ENCODE data around the gene DNM3. TPM values are rescaled to one million over a fixed set of nuclear protein-coding genes. Genes with fewer than 3 reads are reported as not detected.

DNM3 gene
- total and polyA plus RNA-seq, 2 donors (not counting 3 experiments of a cell fraction or from before 2014, with no cell fraction given), result 1.4 to 2.5 TPM

- Histone ChIP-seq H3K4me2 (ENCODE audit: insufficient read depth, low read length) (no peak overlapping the region), H4K20me1 (replicated peaks; ENCODE audit: control insufficient read depth, extremely low read depth, insufficient read depth, low read length) (no peaks in the 10 kb centered on the region), H3K27ac (ENCODE audit: insufficient read depth, low read depth, low read length) (no peak overlapping the region), H3K79me2 (ENCODE audit: control insufficient read depth, insufficient read depth, low read length) (no peaks in the 10 kb centered on the region), H3K9ac (replicated peaks; ENCODE audit: extremely low read depth, insufficient read depth, low read length) (no peak overlapping the region), H3K4me3 (replicated peaks in 1 of 3; ENCODE audit: insufficient read depth in 1 of 3, low read depth in 1 of 3, low read length in 3 of 3) (no peak overlapping the region), H3K27me3 (ENCODE audit: control insufficient read depth in 2 of 2, insufficient read depth in 2 of 2, low read length in 2 of 2) (no peaks in the 10 kb centered on the region), H3K9me3 (replicated peaks; ENCODE audit: control insufficient read depth, insufficient read depth, low read length) (no peaks in the 10 kb centered on the region), H3K9me1 (replicated peaks; ENCODE audit: control insufficient read depth, extremely low read depth, insufficient read depth, low read length) (no peaks in the 10 kb centered on the region), H3K36me3 (ENCODE audit: control insufficient read depth in 2 of 2, extremely low read depth in 1 of 2, insufficient read depth in 2 of 2, low read length in 2 of 2) (no peaks in the 10 kb centered on the region), H3K4me1 (ENCODE audit: control insufficient read depth, extremely low read depth, insufficient read depth, low read length) (no peaks in the 10 kb centered on the region), H2AFZ (ENCODE audit: low read depth, low read length) (no peak overlapping the region)
- ChIA-PET POLR2A (no interaction called here), CTCF (interaction anchor here (1.4 to 1.5 kb wide), 2 partner anchors 8 to 17 kb away, joined by 3 to 4 read pairs; no protein-coding TSS in a partner anchor)
- dilution Hi-C loops (cut with MboI; ENCODE audit: extremely low pct_ligation_motif_present, low sequenced_read_pairs) (no loop called here), intact Hi-C loops (cut with micrococcal nuclease) (no loop called here)
- no peak for DNase-seq (ENCODE audit: low read depth, low spot score)
- no TSS peak for BruUV-seq (replicated peaks)
- no peak for FAIRE-seq
- TF ChIP-seq POLR2AphosphoS5 (IDR thresholded peaks at IDR 0.05; ENCODE audit: insufficient read depth, low read depth, low read length) (no peak), POLR2A (IDR thresholded peaks at IDR 0.05; ENCODE audit: low read depth, low read length) (no peak), MYC (IDR thresholded peaks at IDR 0.05; ENCODE audit: low read depth, low read length) (no peak), JUN (IDR thresholded peaks at IDR 0.05; ENCODE audit: borderline replicate concordance, insufficient read depth, insufficient read length, low read depth) (no peak), FOS (IDR thresholded peaks at IDR 0.05; ENCODE audit: borderline replicate concordance, insufficient read depth, low read length) (no peak), GATA2 (IDR thresholded peaks at IDR 0.05; ENCODE audit: insufficient read depth, insufficient read length, low read depth, low read length) (no peak), EZH2 (IDR thresholded peaks at IDR 0.05; ENCODE audit: borderline replicate concordance, low read depth, low read length, severe bottlenecking) (no peak)
- TF ChIP-seq, protein P1, sequence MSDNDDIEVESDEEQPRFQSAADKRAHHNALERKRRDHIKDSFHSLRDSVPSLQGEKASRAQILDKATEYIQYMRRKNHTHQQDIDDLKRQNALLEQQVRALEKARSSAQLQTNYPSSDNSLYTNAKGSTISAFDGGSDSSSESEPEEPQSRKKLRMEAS (IDR thresholded peaks at IDR 0.05; ENCODE audit: insufficient read depth, insufficient read length), result no peak
- TF ChIP-seq, protein P2, sequence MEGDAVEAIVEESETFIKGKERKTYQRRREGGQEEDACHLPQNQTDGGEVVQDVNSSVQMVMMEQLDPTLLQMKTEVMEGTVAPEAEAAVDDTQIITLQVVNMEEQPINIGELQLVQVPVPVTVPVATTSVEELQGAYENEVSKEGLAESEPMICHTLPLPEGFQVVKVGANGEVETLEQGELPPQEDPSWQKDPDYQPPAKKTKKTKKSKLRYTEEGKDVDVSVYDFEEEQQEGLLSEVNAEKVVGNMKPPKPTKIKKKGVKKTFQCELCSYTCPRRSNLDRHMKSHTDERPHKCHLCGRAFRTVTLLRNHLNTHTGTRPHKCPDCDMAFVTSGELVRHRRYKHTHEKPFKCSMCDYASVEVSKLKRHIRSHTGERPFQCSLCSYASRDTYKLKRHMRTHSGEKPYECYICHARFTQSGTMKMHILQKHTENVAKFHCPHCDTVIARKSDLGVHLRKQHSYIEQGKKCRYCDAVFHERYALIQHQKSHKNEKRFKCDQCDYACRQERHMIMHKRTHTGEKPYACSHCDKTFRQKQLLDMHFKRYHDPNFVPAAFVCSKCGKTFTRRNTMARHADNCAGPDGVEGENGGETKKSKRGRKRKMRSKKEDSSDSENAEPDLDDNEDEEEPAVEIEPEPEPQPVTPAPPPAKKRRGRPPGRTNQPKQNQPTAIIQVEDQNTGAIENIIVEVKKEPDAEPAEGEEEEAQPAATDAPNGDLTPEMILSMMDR (IDR thresholded peaks at IDR 0.05; ENCODE audit: extremely low read depth in 1 of 2, insufficient read depth in 1 of 2, low read depth in 1 of 2, low read length in 2 of 2), result no peak
Observed at GRCh38 chr1:172238158-172238557, 396.9 kb downstream of the DNM3 start.
